Calu3 (cell line): ENCODE measurements around the gene OBSCN. TPM values are rescaled to one million over a fixed set of nuclear protein-coding genes. Genes with fewer than 3 reads are reported as not detected.

Experiments
- BruUV-seq: library from RNA; stranded (reverse); fragments of 400-500 nt; replicated peaks from 2 replicates; lab custom pipeline; 2021; lab: Mats Ljungman, UMichigan
- CTCF ChIA-PET: fragments of 300-600 bp; sonication (Branson Sonifier 250); formaldehyde crosslinking; loops from one replicate; lab custom pipeline; 2022; ENCODE audit warnings: antibody characterized with exemption; lab: Charles Lee
- DNase-seq: peaks from one replicate; pipeline ENCODE4 v3.0.0; 2022
- H3K27ac Mint-ChIP-seq: one replicate; pipeline ENCODE4 v1.8.0; 2022; ENCODE audit warnings: mixed read lengths; ENCODE audit not compliant: unreplicated experiment
- H3K27me3 Mint-ChIP-seq: one replicate; pipeline ENCODE4 v1.8.0; 2022; ENCODE audit warnings: mixed read lengths; ENCODE audit not compliant: unreplicated experiment
- H3K36me3 Mint-ChIP-seq: one replicate; pipeline ENCODE4 v1.8.0; 2022; ENCODE audit warnings: mild to moderate bottlenecking, moderate library complexity, mixed read lengths; ENCODE audit not compliant: insufficient read depth, unreplicated experiment
- H3K4me1 Mint-ChIP-seq: one replicate; pipeline ENCODE4 v1.8.0; 2022; ENCODE audit warnings: mild to moderate bottlenecking, low read depth, mixed read lengths; ENCODE audit not compliant: unreplicated experiment
- H3K4me3 Mint-ChIP-seq: one replicate; pipeline ENCODE4 v1.8.0; 2022; ENCODE audit warnings: mild to moderate bottlenecking, low read depth, moderate library complexity, mixed read lengths; ENCODE audit not compliant: unreplicated experiment
- H3K9me3 Mint-ChIP-seq: one replicate; pipeline ENCODE4 v1.8.0; 2022; ENCODE audit warnings: low read depth, mixed read lengths; ENCODE audit not compliant: unreplicated experiment
- CTCF ChIP-seq: fragments of 200-600 bp; IDR thresholded peaks from one replicate; pipeline ENCODE4 v1.8.0; 2022; ENCODE audit warnings: antibody characterized with exemption; ENCODE audit not compliant: unreplicated experiment
- intact Hi-C: fragments of 100-400 bp; cut with micrococcal nuclease; formaldehyde crosslinking; loops from one replicate; pipeline ENCODE4 v1.10.0; 2022; ENCODE audit not compliant: unreplicated experiment
- total RNA-seq: library from RNA; stranded (reverse); gene quantifications from 2 replicates; pipeline ENCODE4 v1.2.3, GENCODE V29; 2022

OBSCN gene
- total RNA-seq, 1 experiment from 2014 or later, result 19.5 TPM

GRCh38 chr1:228314658-228315483 is 107.0 kb downstream of the OBSCN start:
- CTCF ChIA-PET, result no interaction called here

GRCh38 chr1:228315484-228315944 is 107.7 kb downstream of the OBSCN start:
- no peaks in the 10 kb centered on the region for H3K4me1 Mint-ChIP-seq
- H3K27ac Mint-ChIP-seq, result no peak overlapping the region
- H3K4me3 Mint-ChIP-seq, result no peak overlapping the region
- BruUV-seq, result no TSS peak
- no peaks in the 10 kb centered on the region for H3K9me3 Mint-ChIP-seq
- no peaks in the 10 kb centered on the region for H3K36me3 Mint-ChIP-seq
- no peak for TF ChIP-seq CTCF
- DNase-seq, result no peak
- CTCF ChIA-PET, result no interaction called here
- intact Hi-C loops, result no loop called here
- H3K27me3 Mint-ChIP-seq, result no peaks in the 10 kb centered on the region

More at GRCh38 chr1:228314658-228315483, 107.0 kb downstream of the OBSCN start:
- Mint-ChIP-seq H3K4me3 (no peak overlapping the region), H3K9me3 (no peaks in the 10 kb centered on the region), H3K36me3 (no peaks in the 10 kb centered on the region), H3K4me1 (no peaks in the 10 kb centered on the region), H3K27ac (no peak overlapping the region), H3K27me3 (no peaks in the 10 kb centered on the region)
- DNase-seq, result no peak
- BruUV-seq, result no TSS peak
- intact Hi-C loops, result no loop called here
- no peak for TF ChIP-seq CTCF

GRCh38 chr1:228315945-228316588 is 108.2 kb downstream of the OBSCN start:
- TF ChIP-seq CTCF, result no peak
- Mint-ChIP-seq H3K36me3 (no peaks in the 10 kb centered on the region), H3K9me3 (no peaks in the 10 kb centered on the region), H3K4me1 (no peaks in the 10 kb centered on the region), H3K27ac (no peak overlapping the region), H3K27me3 (no peaks in the 10 kb centered on the region), H3K4me3 (no peak overlapping the region)
- DNase-seq, result no peak
- BruUV-seq, result no TSS peak
- CTCF ChIA-PET, result interaction anchor here (0.6 kb wide), 1 partner anchor 15 kb away, joined by 3 read pairs; no protein-coding TSS in a partner anchor
- intact Hi-C loops, result no loop called here

GRCh38 chr1:228316589-228317387 is 108.9 kb downstream of the OBSCN start:
- Mint-ChIP-seq H3K4me3 (no peak overlapping the region), H3K27me3 (no peaks in the 10 kb centered on the region), H3K36me3 (no peaks in the 10 kb centered on the region), H3K4me1 (no peaks in the 10 kb centered on the region), H3K9me3 (no peaks in the 10 kb centered on the region), H3K27ac (no peak overlapping the region)
- intact Hi-C loops, result no loop called here
- no peak for DNase-seq
- CTCF ChIA-PET, result interaction anchor here (0.6 kb wide), 1 partner anchor 14 kb away, joined by 3 read pairs; no protein-coding TSS in a partner anchor
- no TSS peak for BruUV-seq
- TF ChIP-seq CTCF, result no peak
